ENCODE measurements around the gene GPATCH8.

GPATCH8 gene

GRCh38 chr17:44359458-44360143 lies 143.6 kb downstream of the GPATCH8 start:
- DNase-seq (ENCODE audit: insufficient read length, low spot score) = no peak
- FAIRE-seq = no peak

GRCh38 chr17:44359006-44359405 lies 144.2 kb downstream of the GPATCH8 start:
- DNase-seq (ENCODE audit: insufficient read length, low spot score) (no peak), FAIRE-seq (no peak)

GRCh38 chr17:44358066-44358465 lies 145.1 kb downstream of the GPATCH8 start:
- DNase-seq (ENCODE audit: insufficient read length, low spot score) (no peak), FAIRE-seq (no peak)

GRCh38 chr17:44356241-44356640 lies 147.0 kb downstream of the GPATCH8 start:
- FAIRE-seq = no peak

GRCh38 chr17:44355642-44356099 lies 147.5 kb downstream of the GPATCH8 start:
- DNase-seq (ENCODE audit: insufficient read length, low spot score) = no peak
- FAIRE-seq = no peak

More at GRCh38 chr17:44356241-44356640, 147.0 kb downstream of the GPATCH8 start:
- no peak for DNase-seq (ENCODE audit: insufficient read length, low spot score)

GRCh38 chr17:44354582-44355561 lies 148.3 kb downstream of the GPATCH8 start:
- peak; percentile 90 for DNase-seq (ENCODE audit: insufficient read length, low spot score)
- FAIRE-seq = no peak

- DNase-seq (ENCODE audit: insufficient read length, low spot score) (no peak), FAIRE-seq (no peak)
These were observed 149.4 kb downstream of the GPATCH8 start for GRCh38 chr17:44353672-44354331.

GRCh38 chr17:44352828-44353671 lies 150.2 kb downstream of the GPATCH8 start:
- DNase-seq (ENCODE audit: insufficient read length, low spot score) = no peak
- no peak for FAIRE-seq

GRCh38 chr17:44351961-44352827 lies 151.0 kb downstream of the GPATCH8 start:
- DNase-seq (ENCODE audit: insufficient read length, low spot score) (no peak), FAIRE-seq (no peak)

GRCh38 chr17:44351464-44351863 lies 151.7 kb downstream of the GPATCH8 start:
- DNase-seq (ENCODE audit: insufficient read length, low spot score) = no peak
- no peak for FAIRE-seq

GRCh38 chr17:44350733-44351226 lies 152.4 kb downstream of the GPATCH8 start:
- peak; percentile 87 for FAIRE-seq

GRCh38 chr17:44349553-44350070 lies 153.6 kb downstream of the GPATCH8 start:
- DNase-seq (ENCODE audit: insufficient read length, low spot score) (no peak), FAIRE-seq (no peak)

More at GRCh38 chr17:44350733-44351226, 152.4 kb downstream of the GPATCH8 start:
- DNase-seq (ENCODE audit: insufficient read length, low spot score) = peak; percentile 91

- FAIRE-seq = no peak
- no peak for DNase-seq (ENCODE audit: insufficient read length, low spot score)
These were observed 154.2 kb downstream of the GPATCH8 start for GRCh38 chr17:44348988-44349364.

- peak; percentile 27 for DNase-seq (ENCODE audit: insufficient read length, low spot score)
- peak; percentile 96 for FAIRE-seq
These were observed 154.8 kb downstream of the GPATCH8 start for GRCh38 chr17:44348234-44348987.

All from GM19239 (cell line).